Esophagus squamous epithelium (tissue), 5 donors: Measurements from ENCODE around the gene VMP1. TPM values are rescaled to one million over a fixed set of nuclear protein-coding genes. Genes with fewer than 3 reads are reported as not detected.

Experiments used
- DNase-seq: peaks from one replicate; lab custom pipeline; 2025; lab: John Stamatoyannopoulos, UW
- H3K27ac ChIP-seq, 4 donors: fragments of 200-600 bp; sonication (generic); one replicate each; pipeline ENCODE4 v1.5.1; 2016 to 2019; ENCODE audit warnings: mild to moderate bottlenecking in 1 of 4
- H3K27me3 ChIP-seq, 4 donors: fragments of 200-600 bp; sonication (generic); 1 replicate in 3 of 4; 2 replicates in 1 of 4; pipeline versions ENCODE4 v1.5.1 to v1.6.0; 2017 to 2021; ENCODE audit warnings: antibody characterized with exemption in 1 of 4
- H3K36me3 ChIP-seq, 3 donors: fragments of 200-600 bp; sonication (generic); one replicate each; pipeline ENCODE4 v1.5.1; 2016 to 2019
- H3K4me1 ChIP-seq, 3 donors: fragments of 200-600 bp; sonication (generic); one replicate each; pipeline ENCODE4 v1.5.1; 2017 to 2019
- H3K4me3 ChIP-seq, 4 donors: fragments of 200-600 bp; sonication (generic); 1 replicate in 3 of 4; 2 replicates in 1 of 4; pipeline ENCODE4 v1.5.1; 2016 to 2019; ENCODE audit warnings: mild to moderate bottlenecking in 2 of 4, moderate library complexity in 1 of 4
- H3K9me3 ChIP-seq, 3 donors: fragments of 200-600 bp; sonication (generic); one replicate each; pipeline ENCODE4 v1.5.1; 2016 to 2019
- CTCF ChIP-seq, 6 experiments: fragments of 450-650 bp in 4 of 6; fragments of 200-600 bp in 2 of 6; sonication (generic) in 2 of 6; IDR thresholded peaks; one replicate each; pipeline ENCODE4 v1.5.1; 2016 to 2019; ENCODE audit warnings: antibody characterized with exemption in 6 of 6, mild to moderate bottlenecking in 4 of 6, moderate library complexity in 4 of 6
- POLR2A ChIP-seq, 4 donors: fragments of 450-650 bp; IDR thresholded peaks; one replicate each; pipeline ENCODE4 v1.6.1; 2017; ENCODE audit warnings: antibody characterized with exemption in 4 of 4, mild to moderate bottlenecking in 4 of 4, moderate library complexity in 3 of 4
- WGBS, 2 donors: methylation state at CpG; one replicate each; pipeline ENCODE4 v1.1.5; 2018; 5-methylcytosine and 5-hydroxymethylcytosine counted together
- intact Hi-C: fragments of 100-400 bp; cut with DNase I; formaldehyde crosslinking; loops from one replicate; pipeline ENCODE4 v1.15.0; 2022
- total RNA-seq, 4 donors: library from RNA; depleted of rRNA; stranded (reverse); fragments of >200 nt; gene quantifications; one replicate each; pipeline ENCODE4 v1.1.0, GENCODE V29; 2016
- donor health status: DM: yes; HTN: yes; CAD: no.

Gene VMP1
- total RNA-seq, 4 donors from 2014 or later = 132 to 363 (median 141) TPM

- no peak overlapping the region for H3K27ac ChIP-seq
- no peaks in the 10 kb centered on the region for H3K4me1 ChIP-seq
- H3K27me3 ChIP-seq = no peaks in the 10 kb centered on the region
- TF ChIP-seq POLR2A (IDR thresholded peaks at IDR 0.05) = no peak
- TF ChIP-seq CTCF (IDR thresholded peaks at IDR 0.05) = no peak
- H3K4me3 ChIP-seq = no peak overlapping the region
- DNase-seq = no peak
- 88 to 90% methylated on average over 2 of the region's 2 CpGs for WGBS, 2 donors
- H3K36me3 ChIP-seq = peaks cover 6 to 100% (median 32%) of the 10 kb centered on the region in 3 donors
- no peaks in the 10 kb centered on the region for H3K9me3 ChIP-seq
- intact Hi-C loops = no loop called here
These were observed 13.1 kb upstream of the VMP1 start for GRCh38 chr17:59694344-59694743.

GRCh38 chr17:59695945-59696681 lies 11.3 kb upstream of the VMP1 start:
- peaks cover 0 to 99% (median 21%) of the 10 kb centered on the region in 3 donors for H3K36me3 ChIP-seq
- no peaks in the 10 kb centered on the region for H3K27me3 ChIP-seq
- H3K27ac ChIP-seq = no peak overlapping the region
- no peak for DNase-seq
- no peak for TF ChIP-seq CTCF (IDR thresholded peaks at IDR 0.05)
- no peak for TF ChIP-seq POLR2A (IDR thresholded peaks at IDR 0.05)
- H3K9me3 ChIP-seq = no peaks in the 10 kb centered on the region
- WGBS, 2 donors = 46 to 55% methylated on average over 3 of the region's 3 CpGs
- intact Hi-C loops = no loop called here
- H3K4me1 ChIP-seq = no peaks in the 10 kb centered on the region
- H3K4me3 ChIP-seq = no peak overlapping the region

- H3K36me3 ChIP-seq = peaks cover 0 to 97% (median 19%) of the 10 kb centered on the region in 3 donors
- 80 to 97% methylated on average over 2 of the region's 2 CpGs for WGBS, 2 donors
- no peak overlapping the region for H3K27ac ChIP-seq
- H3K4me1 ChIP-seq = no peaks in the 10 kb centered on the region
- H3K27me3 ChIP-seq = no peaks in the 10 kb centered on the region
- intact Hi-C loops = no loop called here
- DNase-seq = no peak
- no peak overlapping the region for H3K4me3 ChIP-seq
- H3K9me3 ChIP-seq = no peaks in the 10 kb centered on the region
- no peak for TF ChIP-seq CTCF (IDR thresholded peaks at IDR 0.05)
- TF ChIP-seq POLR2A (IDR thresholded peaks at IDR 0.05) = no peak
These were observed 10.7 kb upstream of the VMP1 start for GRCh38 chr17:59696682-59697277.

- H3K27ac ChIP-seq = no peak overlapping the region
- no peaks in the 10 kb centered on the region for H3K27me3 ChIP-seq
- intact Hi-C loops = no loop called here
- 76 to 87% methylated on average over 4 of the region's 4 CpGs for WGBS, 2 donors
- peaks cover 0 to 84% (median 18%) of the 10 kb centered on the region in 3 donors for H3K36me3 ChIP-seq
- DNase-seq = no peak
- no peak overlapping the region for H3K4me3 ChIP-seq
- H3K4me1 ChIP-seq = peaks cover 0 to 8% (median 0%) of the 10 kb centered on the region in 3 donors
- TF ChIP-seq CTCF (IDR thresholded peaks at IDR 0.05) (no peak), POLR2A (IDR thresholded peaks at IDR 0.05) (no peak)
- H3K9me3 ChIP-seq = no peaks in the 10 kb centered on the region
These were observed 9.3 kb upstream of the VMP1 start for GRCh38 chr17:59698143-59698542.

- H3K4me1 ChIP-seq = peaks cover 0 to 11% (median 0%) of the 10 kb centered on the region in 3 donors
- no peaks in the 10 kb centered on the region for H3K27me3 ChIP-seq
- H3K27ac ChIP-seq = no peak overlapping the region
- 95 to 96% methylated on average over 7 of the region's 7 CpGs for WGBS, 2 donors
- TF ChIP-seq CTCF (IDR thresholded peaks at IDR 0.05) = no peak
- TF ChIP-seq POLR2A (IDR thresholded peaks at IDR 0.05) = no peak
- intact Hi-C loops = no loop called here
- H3K4me3 ChIP-seq = no peak overlapping the region
- no peaks in the 10 kb centered on the region for H3K9me3 ChIP-seq
- H3K36me3 ChIP-seq = peaks cover 0 to 81% (median 9%) of the 10 kb centered on the region in 3 donors
- DNase-seq = no peak
These were observed 8.2 kb upstream of the VMP1 start for GRCh38 chr17:59699218-59699617.
